Dermis microvascular lymphatic vessel endothelial cell (primary cell): ENCODE measurements around the gene HOXC11. TPM values are rescaled to one million over a fixed set of nuclear protein-coding genes. Genes with fewer than 3 reads are reported as not detected.

ENCODE experiments used
- DNase-seq, 2 donors: peaks; one replicate each; pipeline versions ENCODE4 v3.0.0 to v3.0.0-alpha.2; 2010; ENCODE audit warnings: low read depth in 2 of 2
- total RNA-seq: library from RNA; depleted of rRNA; stranded (reverse); fragments of >200 nt; gene quantifications from 2 replicates; pipeline ENCODE4 v1.2.1, GENCODE V29; 2014

Gene HOXC11
- total RNA-seq, 1 donor from 2014 or later: not detected

DNA sequence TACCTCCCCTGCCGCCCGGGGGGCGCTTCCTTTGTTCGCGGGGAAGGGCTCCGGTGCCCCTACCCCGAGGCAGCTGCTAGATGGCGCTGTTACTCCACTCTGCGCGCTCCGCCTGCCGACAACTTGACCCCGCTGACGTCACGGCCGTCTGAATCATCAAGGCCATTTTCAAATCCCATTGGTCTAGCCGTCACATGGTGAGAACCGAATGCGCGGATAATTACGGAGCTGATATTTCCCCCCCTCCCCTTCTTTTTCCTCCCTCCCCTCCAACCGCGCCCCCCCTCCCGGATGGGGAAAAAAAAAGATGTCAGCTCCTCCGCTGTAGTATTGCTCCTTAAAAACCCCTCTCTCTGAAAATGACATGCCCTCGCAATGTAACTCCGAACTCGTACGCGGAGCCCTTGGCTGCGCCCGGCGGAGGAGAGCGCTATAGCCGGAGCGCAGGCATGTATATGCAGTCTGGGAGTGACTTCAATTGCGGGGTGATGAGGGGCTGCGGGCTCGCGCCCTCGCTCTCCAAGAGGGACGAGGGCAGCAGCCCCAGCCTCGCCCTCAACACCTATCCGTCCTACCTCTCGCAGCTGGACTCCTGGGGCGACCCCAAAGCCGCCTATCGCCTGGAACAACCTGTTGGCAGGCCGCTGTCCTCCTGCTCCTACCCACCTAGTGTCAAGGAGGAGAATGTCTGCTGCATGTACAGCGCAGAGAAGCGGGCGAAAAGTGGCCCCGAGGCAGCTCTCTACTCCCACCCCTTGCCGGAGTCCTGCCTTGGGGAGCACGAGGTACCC, 12.2 kb downstream of the HOXC11 start, which contains the start of gene HOXC10:
HOXC10 (plus strand) TSS at position 246 of the 791 bp plus-strand sequence; CDS start at position 360, 114 bp downstream.
- DNase-seq: peak; percentile 80 to 83

DNA sequence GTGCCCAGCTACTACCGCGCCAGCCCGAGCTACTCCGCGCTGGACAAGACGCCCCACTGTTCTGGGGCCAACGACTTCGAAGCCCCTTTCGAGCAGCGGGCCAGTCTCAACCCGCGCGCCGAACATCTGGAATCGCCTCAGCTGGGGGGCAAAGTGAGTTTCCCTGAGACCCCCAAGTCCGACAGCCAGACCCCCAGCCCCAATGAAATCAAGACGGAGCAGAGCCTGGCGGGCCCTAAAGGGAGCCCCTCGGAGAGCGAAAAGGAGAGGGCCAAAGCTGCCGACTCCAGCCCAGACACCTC, 12.7 kb downstream of the HOXC11 start:
- no peak for DNase-seq

DNA sequence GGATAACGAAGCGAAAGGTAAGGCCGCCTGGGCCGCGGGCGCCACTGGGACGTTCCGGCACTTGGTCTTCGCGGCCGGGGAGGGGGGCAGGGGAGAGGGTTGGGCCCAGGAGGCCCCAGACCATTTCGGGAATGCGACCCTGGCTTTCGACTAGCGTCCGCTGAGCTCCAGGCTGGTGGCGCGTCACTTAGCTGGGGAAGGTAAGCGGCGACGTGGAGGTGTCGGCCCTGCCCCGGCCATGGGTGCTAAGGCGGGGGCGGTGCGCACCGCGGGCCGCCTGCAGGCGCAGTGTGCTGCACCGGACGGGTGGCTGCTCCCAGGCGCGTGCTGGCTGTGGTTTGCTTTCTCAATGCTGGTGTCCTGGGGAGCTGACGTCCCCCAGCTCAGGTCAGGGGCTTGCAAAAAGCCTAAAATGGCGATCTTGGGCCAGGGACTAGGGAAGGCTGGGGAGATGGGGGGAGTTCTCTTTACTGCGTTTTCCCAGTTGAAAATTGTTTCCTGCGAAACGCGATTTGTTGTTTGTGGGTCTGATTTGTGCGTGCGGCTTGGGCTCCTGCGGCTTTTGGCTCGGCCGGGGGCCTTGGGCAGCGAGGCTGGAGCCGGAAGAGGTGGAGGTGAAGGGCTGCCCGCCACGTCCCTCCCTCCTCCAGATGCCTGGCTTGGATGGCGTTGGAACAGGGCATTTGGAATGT, 13.2 kb downstream of the HOXC11 start:
- no peak for DNase-seq

DNA sequence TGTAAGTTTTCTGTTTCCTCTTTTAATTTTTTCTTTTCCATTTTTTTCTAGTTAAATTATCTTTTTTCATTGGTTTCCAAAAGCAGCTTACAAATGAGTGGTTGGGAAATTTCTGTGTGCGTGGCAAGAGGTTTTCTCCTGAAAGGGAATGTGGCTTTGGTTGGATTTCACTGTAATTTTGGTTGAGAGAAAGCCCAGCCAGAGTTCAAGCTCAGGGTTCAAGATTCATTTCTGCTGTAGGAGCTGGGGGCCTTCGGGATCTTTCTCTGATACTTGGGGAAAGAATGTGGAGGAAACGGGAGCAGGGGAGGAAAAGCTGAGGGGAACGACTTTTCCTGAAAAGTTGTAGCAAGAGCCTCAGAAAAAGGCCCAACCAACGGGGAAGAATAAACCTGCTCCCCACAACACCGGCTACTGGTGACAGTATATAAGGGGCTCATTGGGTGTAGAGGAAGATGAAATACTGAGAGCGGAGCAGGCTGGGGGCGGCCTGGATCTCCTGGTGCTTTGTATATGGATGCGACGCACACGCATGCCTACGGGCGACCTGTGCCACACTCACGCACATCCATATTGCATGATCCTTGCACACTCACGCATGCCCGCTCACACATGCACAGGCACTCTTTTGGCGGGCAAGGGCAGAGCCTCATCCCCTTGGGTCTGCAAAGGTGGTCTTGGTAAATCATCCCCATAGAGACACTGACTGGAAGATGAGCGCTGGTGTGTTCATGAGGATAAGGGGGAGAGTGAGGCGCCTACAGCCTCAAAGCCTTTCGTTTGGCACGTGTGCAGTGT, 14.0 kb downstream of the HOXC11 start:
- DNase-seq: no peak

DNA sequence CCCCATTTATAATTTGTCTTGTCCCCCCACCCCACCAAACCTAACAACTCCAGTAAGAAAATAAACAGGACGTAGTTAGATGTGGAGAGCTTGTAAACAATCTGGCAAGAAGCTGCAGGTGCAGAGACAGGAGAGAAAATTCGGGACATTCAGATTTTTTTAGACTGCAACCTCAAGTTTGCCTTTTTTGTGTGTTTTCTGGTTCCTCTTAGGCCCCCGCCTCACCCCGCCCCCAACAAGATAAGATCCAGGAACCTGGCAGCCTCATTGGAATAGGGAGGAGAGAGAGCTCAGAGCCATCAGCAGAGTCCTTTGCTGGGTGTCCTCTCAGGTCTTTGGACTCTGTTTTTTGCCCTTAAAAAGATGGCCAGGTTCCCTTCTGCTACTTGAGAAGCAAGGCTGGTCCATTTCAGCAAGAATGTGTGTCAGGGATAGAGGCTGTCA, 14.9 kb downstream of the HOXC11 start:
- DNase-seq: no peak

DNA sequence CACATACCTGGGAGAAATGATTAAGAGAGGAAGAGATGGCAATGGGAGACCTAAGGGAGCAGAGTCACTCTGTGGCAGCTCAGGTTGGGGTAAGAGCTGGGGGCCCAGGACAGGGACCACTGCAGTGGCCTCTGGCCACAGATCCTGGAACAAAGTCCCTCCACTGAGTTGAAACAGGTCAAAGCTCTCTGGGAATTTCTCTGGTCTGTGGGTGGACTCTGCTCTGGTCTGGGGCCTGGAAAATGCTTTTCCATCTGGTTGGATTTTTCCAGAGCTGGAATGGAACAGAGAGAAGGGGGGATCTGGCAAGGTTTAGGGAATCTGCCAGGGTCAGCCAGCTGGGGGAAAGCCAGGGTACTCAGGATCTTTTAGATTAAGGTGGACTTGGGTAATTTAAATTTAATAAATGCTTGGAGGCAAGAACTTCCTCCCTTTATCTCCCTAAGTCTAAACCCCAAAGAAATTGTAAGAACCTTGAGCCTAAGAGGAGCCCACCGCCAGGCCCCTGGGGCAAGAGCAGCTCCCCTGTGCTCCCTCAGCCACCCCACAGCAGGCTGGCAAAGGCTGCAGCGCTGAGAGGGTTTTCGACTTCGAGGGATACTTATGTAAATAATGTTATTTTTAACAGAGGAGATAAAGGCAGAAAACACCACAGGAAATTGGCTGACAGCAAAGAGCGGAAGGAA, 15.8 kb downstream of the HOXC11 start:
- no peak for DNase-seq

DNA sequence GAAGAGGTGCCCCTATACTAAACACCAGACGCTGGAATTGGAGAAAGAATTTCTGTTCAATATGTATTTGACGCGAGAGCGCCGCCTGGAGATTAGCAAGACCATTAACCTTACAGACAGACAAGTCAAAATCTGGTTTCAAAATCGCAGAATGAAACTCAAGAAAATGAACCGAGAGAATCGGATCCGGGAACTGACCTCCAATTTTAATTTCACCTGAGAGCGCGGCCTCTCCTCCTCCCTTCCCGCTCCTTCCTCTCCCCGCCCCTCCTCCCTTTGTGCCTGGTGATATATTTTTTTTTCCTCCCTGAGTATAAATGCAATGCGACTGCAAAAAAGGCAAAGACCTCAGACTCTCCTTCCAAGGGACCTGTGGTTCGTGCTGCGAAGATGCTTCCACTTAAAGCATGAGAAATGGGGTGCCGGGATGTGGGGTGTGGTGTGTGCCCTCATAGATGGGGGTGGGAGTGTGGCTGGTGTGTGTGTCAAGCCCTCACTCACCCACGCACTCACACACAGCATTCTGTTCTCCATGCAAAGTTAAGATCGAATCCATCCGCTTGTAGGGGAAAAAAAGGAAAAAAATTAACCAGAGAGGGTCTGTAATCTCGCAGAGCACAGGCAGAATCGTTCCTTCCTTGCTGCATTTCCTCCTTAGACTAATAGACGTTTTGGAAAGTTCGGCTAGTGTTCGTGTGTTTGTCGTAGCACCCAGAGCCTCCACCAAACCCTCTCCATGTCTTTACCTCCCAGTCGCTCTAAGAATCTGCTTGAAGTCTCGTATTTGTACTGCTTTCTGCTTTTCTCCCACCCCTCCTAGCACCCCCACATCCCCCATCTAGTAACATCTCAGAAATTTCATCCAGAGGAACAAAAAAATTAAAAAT, 16.5 kb downstream of the HOXC11 start:
- DNase-seq: peak in 1 of 2 donors; percentile 30

DNA sequence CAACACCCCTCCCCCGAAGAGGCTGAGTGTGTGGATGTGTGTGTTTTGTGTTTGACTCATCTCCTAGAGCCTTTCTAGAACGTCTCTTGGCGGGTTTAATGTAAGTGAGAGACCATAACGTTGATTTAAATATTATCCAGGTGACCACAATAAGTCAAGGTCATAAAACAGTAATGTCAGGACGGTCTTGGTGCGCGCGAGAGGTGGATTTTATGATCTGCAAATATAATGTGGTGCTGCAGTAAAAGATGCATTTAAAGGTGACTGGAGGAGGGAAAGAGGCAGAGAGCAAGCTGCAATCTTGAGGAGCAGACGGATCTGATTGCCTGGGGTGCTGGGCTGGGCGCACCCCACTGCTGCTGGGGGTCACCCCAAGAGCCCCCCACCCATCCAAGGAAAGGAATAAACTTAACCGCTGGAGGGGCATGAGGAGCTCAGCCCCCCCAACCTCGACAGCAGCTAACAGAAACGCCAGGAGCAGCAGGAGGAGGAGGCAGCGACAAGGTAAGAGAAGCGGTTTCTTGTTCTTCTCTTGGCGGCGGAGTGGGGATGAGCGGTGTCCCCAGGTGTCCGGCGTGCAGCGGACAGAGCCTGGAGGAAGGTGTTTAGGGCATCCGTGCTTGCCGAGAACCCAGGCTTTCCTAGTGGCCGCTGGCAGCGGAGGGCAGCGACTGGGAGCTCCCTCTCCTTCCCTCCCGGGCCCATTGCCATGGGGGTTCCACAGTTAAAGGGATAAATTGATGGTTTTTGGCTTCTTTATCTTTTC, 17.6 kb downstream of the HOXC11 start:
- DNase-seq: no peak

DNA sequence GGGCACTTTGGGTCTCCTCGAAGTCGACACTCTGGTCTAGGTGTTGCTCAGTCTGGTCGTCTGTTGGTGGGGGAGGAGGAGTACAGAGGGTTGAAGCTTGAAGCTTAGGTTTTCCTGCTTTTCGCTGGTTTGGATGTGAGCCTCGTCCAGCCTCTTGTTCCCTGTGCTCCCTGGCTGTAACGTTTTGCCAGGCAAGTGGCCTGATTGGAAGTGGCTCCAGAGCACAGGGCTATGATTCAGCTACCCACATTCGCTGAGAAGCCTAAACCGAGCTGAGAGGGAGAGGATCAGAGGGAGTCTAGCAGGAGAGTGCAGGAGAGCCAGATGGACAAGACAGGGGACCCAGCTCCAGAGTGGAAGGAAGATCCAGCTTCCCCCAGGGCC, 18.1 kb downstream of the HOXC11 start:
- DNase-seq: no peak

DNA sequence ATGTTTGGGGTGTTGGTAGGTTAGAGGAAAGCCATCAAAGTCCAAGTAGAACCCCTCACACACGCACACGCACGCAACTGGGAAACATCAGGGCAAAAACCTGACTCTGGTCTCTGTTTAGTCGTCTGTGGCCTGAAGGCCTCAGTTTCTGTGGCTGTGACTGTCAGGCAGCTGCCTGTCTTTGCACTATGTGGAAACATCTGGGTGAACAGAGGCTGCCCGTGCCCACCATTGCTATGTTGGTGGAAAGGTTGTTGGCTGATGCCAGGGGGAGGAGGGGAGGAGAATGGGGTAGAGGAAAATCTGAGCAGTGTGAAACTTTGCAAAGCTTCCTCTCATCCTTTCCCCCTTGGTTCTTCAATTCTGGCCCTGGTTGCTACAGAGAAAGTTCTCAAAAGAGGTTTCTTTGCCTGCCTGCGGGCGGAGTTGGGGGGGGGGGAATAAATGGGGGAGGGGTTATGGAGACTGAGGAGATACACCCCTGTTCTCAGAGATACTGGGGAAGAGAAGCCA, 19.5 kb downstream of the HOXC11 start:
- DNase-seq: no peak

DNA sequence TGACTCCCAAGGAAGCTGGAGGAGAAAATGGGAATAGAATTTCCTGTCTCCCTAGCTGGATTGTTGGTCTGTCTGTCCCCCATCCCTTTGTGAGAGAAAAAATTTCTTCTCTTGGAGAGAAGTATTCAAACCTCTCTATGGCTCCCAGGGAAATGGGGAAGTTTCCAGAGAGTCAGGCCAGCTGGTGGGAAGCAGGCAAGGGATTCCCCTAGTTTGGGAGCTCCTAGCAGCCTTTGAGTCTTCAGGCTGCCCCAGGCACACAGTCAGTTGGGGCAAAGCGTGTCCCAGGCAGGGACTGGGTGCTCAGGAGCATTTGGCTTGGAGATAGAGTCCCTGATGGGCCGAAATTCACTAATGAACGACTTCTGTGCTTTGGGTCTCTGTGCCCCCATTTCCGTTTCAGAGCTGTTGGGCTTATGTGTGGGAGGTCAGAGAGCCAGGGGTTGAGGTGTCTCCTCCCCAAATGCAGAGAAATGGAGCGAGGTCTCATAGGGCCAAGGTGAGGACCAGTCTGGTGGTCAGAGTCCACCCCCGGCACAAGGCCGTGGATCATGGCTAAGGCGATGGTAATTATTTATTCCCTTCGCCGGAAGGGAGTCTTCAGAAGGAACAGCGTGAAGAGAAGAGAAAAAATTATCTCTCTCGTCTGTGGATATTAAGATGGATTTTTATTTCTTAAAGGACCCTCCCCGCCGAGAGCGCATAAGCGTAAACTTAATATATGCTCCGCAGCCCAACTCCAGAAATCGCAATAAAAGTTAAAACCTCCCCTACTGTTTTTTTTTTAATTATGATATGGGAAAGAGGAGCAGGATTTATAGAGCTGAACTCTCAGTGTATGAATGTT, 20.5 kb downstream of the HOXC11 start:
- DNase-seq: no peak

DNA sequence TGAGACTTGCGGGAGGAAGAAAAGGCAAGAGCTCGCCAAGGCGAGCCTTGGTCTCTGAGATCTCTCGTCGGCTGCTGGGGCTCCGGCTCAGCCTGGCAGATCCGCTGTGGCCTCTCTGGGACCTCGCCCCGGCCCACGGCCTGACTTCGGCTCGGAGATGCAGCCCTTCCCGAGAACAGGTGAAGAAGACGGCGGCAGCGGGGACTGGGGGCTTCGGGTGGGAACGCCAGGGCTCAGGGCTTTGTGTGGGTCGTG, 21.0 kb downstream of the HOXC11 start:
- no peak for DNase-seq

DNA sequence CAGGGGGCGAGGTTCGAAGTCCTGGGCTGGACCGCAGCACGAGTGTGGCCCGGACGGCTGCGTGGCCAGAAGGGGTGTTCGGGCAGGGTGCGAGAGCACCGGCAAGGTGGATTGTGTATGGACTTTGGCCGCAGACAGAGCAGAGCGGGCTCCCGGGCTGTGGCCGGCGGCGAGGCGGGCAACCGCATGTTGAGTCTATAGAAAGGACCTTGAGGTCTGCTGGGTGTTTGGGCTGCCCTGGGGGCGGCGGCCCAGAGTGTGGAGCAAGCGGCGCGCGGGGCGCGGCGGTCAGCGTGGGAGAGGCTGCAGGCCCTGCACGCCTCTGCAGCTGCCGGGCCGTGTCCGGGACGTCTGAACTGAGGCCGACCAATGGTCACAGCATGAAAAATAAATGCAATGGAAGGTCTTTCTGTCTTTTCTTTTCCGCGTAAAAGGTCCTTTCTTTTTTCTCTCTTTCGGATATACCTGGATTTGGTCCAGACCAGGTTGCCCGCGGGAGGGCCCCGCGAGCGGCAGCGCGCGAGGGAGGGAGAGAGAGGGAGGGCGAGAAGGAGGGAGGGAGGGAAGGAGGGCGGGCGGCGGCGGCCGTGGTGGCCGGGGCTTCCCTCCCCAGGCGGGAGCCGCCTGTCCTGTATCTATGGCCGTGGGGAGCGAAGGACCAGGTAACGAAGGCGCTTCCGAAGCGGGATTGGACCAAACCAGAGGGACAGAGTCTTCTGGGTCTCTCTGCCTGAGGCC, 21.5 kb downstream of the HOXC11 start:
- DNase-seq: no peak

DNA sequence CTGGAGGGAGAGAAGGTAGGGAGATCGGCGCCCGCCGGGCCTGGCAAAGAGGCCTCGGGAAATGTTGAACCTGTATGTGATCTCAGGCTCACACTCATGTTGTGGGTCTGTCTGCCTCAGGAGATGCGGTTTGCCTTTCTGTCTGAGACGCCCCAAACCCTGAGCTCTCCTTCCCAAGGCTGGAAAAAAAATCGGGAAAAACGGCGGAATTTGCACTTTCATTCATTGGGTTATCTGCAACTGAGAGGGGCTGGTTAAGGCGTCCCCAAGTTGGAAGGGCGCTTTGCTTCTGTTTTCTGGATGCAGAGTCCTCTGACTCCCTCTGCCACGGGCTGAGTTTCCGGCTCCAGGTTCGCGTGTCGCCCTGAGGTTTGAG, 22.1 kb downstream of the HOXC11 start:
- DNase-seq: no peak

DNA sequence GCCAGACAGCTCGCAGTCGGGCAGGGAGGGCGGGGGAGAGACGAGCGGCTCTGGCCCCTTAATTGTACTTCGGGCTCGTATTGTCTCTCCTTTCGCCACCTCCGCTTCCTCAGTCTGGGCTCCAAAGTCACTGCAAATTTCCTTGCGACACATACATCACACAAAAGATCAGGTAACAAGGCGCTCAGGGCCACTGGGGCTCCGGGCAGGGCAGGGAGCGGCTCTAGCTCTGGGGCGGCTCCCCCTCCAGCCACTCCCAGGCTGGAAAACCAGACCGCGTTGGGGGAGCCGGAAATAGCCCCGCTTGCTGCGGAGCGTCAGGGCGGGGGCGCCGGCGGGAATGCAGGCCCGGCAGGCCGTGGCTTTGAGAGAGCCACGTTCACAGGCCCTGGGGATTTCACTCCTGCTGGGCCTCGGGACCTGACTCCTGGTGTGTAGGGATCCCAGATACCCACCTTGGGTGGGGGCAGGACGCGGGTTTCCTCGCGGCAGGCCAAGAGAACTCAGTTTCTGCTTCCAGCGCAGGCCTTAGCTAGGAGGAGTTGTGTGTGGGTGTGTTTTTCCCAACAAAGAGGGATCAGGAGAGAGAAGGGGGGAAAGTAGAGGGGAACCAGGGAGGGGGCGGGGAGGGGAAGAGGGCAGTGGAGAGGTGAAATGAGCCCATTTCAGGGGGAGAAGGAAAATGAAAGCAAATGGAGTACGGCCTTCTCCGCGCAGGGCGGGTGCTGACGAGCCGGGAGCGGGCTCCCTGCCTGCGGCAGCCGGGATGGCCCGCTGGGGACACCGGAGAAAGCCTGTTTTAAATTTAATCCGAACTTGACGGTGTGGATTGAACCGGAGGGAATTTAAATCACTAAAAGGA, 22.7 kb downstream of the HOXC11 start:
- no peak for DNase-seq

DNA sequence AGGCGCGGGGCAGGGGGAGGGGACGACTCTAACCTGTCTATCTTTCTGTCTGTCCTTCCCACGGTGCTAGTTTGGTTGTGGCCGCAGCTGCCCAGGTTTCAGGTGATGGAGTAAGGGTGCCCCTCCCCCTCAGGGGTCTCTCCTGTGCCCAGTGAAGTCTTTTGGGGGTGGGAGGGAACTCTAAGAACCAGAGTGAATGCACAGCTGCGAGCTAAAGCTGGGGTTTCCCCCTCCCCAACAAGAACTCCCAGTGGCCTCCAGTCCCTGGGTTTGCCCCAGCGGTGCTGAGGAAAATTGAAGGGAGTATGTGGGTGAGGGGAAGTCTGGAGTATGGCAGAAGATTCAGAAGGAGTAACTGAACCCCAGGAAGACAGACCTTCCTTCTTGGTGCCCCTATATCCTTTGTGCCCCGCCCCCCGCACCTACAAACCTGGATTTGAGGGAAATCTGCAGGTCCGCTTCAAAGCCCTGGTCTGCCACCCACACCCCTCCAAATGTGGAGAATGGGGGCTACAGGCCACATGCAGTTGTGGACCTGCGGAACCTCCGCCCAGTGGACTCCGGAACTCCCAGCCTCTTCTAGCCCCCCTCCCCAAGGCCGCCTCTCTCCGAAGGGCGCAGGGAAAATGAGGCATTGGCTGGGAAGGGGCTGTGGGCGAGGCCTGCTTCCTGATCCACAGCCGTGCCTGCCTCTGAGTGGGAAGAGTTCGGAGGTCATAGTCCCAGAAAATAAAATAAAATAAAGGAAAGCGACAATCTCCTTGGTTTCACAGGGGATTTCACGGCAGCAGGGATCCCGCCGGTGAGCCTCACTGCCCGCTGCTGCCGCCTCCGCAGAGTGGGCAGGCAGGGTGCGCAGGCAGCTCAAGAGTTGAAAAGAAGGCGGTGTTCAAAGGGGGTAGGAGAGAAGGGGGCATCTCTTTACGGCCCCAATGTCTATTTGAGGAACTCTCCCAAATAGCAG, 23.6 kb downstream of the HOXC11 start:
- no peak for DNase-seq
